Esophagus squamous epithelium (tissue), 4 donors: Measurements from ENCODE around the gene RHBDD1.

Experiments
- POLR2A ChIP-seq, 4 donors: fragments of 450-650 bp; IDR thresholded peaks; one replicate each; pipeline ENCODE4 v1.6.1; 2017; ENCODE audit warnings: antibody characterized with exemption in 4 of 4, mild to moderate bottlenecking in 4 of 4, moderate library complexity in 3 of 4
- TF ChIP-seq, protein P1 (sequence below), 6 experiments: fragments of 450-650 bp in 4 of 6; fragments of 200-600 bp in 2 of 6; sonication (generic) in 2 of 6; IDR thresholded peaks; one replicate each; pipeline ENCODE4 v1.5.1; 2016 to 2019; ENCODE audit warnings: antibody characterized with exemption in 6 of 6, mild to moderate bottlenecking in 4 of 6, moderate library complexity in 4 of 6

DNA sequence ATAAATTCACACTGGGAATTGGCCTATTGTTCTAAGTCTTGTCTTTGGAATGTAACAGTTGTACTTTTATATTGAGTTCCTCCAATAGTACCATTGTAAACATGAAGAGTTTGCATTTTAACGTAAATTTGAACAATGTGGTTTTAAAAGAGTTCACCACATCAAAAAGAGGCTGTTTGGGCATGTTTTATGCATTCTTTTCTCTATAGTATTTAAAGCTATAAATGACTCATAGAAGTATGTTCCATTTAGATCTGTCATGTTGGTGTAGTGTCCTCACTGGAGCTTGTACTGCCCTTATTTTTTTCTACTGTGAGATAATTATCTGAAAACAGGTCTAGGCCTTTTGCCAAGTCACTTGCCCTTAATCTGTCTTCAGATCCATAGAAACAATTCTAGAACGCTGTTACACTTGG is 141.9 kb downstream of the RHBDD1 start:
- TF ChIP-seq, protein P1, sequence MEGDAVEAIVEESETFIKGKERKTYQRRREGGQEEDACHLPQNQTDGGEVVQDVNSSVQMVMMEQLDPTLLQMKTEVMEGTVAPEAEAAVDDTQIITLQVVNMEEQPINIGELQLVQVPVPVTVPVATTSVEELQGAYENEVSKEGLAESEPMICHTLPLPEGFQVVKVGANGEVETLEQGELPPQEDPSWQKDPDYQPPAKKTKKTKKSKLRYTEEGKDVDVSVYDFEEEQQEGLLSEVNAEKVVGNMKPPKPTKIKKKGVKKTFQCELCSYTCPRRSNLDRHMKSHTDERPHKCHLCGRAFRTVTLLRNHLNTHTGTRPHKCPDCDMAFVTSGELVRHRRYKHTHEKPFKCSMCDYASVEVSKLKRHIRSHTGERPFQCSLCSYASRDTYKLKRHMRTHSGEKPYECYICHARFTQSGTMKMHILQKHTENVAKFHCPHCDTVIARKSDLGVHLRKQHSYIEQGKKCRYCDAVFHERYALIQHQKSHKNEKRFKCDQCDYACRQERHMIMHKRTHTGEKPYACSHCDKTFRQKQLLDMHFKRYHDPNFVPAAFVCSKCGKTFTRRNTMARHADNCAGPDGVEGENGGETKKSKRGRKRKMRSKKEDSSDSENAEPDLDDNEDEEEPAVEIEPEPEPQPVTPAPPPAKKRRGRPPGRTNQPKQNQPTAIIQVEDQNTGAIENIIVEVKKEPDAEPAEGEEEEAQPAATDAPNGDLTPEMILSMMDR (IDR thresholded peaks at IDR 0.05) = no peak
- no peak for TF ChIP-seq POLR2A (IDR thresholded peaks at IDR 0.05)
